PFSK-1 (cell line): Measurements from ENCODE around the gene CFAP410.

Experiments used
- FOXP2 ChIP-seq: optimal IDR thresholded peaks from 2 replicates; pipeline ENCODE3; 2011; ENCODE audit warnings: borderline replicate concordance, control low read depth, inconsistent platforms; ENCODE audit not compliant: insufficient read depth; ENCODE audit errors: extremely low read length, extremely low read depth
- POLR2AphosphoS5 ChIP-seq: IDR thresholded peaks from 2 replicates; pipeline ENCODE4 v1.6.1; 2012; ENCODE audit warnings: low read depth, mild to moderate bottlenecking, control low read depth, low read length, moderate library complexity
- SIN3A ChIP-seq: IDR thresholded peaks from 2 replicates; pipeline ENCODE4 v1.6.1; 2012; ENCODE audit warnings: mild to moderate bottlenecking, low read length, moderate library complexity, borderline replicate concordance; ENCODE audit not compliant: insufficient read depth
- TAF1 ChIP-seq: IDR thresholded peaks from 2 replicates; pipeline ENCODE4 v1.6.1; 2012; ENCODE audit warnings: low read length, control low read depth, borderline replicate concordance; ENCODE audit not compliant: insufficient read depth
- TF ChIP-seq, protein P1 (sequence below), 2 experiments: IDR thresholded peaks; 2 replicates each; pipeline versions ENCODE4 v1.6.1 to v1.8.0; 2011 to 2012; ENCODE audit warnings: low read depth in 2 of 2, low read length in 2 of 2, control low read depth in 1 of 2, inconsistent platforms in 1 of 2, mild to moderate bottlenecking in 1 of 2, moderate library complexity in 1 of 2; ENCODE audit not compliant: insufficient read depth in 1 of 2

Gene CFAP410

DNA sequence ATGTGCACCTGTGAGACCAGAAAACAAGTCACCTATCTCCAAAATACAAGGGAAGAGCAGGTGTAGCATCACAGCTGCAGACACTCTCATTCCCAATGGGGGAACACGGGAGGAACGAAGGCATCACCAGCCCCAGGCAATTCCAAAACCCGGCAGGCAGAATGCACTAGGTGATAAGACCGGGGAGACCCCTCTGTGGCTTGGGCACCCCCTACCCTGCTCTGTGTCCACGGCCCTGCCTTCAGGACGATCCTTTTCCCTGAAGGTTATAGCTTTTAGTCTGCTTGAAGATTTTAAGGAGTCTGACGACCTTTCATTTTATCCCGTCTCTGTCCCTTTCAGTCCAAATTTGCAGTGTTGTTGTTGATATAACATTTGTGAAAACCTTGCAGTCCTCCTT lies 33.4 kb upstream of the CFAP410 start:
- TF ChIP-seq, protein P1, sequence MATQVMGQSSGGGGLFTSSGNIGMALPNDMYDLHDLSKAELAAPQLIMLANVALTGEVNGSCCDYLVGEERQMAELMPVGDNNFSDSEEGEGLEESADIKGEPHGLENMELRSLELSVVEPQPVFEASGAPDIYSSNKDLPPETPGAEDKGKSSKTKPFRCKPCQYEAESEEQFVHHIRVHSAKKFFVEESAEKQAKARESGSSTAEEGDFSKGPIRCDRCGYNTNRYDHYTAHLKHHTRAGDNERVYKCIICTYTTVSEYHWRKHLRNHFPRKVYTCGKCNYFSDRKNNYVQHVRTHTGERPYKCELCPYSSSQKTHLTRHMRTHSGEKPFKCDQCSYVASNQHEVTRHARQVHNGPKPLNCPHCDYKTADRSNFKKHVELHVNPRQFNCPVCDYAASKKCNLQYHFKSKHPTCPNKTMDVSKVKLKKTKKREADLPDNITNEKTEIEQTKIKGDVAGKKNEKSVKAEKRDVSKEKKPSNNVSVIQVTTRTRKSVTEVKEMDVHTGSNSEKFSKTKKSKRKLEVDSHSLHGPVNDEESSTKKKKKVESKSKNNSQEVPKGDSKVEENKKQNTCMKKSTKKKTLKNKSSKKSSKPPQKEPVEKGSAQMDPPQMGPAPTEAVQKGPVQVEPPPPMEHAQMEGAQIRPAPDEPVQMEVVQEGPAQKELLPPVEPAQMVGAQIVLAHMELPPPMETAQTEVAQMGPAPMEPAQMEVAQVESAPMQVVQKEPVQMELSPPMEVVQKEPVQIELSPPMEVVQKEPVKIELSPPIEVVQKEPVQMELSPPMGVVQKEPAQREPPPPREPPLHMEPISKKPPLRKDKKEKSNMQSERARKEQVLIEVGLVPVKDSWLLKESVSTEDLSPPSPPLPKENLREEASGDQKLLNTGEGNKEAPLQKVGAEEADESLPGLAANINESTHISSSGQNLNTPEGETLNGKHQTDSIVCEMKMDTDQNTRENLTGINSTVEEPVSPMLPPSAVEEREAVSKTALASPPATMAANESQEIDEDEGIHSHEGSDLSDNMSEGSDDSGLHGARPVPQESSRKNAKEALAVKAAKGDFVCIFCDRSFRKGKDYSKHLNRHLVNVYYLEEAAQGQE (IDR thresholded peaks at IDR 0.05; ENCODE audit: insufficient read depth in 1 of 2, low read depth in 2 of 2, low read length in 2 of 2) = no peak
- TF ChIP-seq SIN3A (no peak), FOXP2 (no peak), TAF1 (no peak)

DNA sequence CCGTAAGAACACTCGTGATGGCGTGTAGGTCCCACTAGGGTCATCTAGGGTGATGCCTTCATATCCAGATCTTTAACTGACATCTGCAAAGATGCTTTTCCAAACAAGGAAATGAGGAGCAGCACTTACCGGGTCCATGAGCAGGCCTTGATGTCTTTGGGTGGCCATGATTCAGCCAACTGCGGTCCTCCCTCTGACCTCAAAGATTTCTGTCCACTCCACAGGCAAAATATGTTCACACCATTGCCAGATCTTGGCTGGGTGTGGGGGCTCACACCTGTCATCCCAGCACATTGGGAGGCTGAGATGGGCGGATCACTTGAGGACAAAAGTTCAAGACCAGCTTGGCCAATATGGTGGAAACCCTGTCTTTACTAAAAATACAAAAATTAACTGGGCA lies 32.4 kb upstream of the CFAP410 start:
- TF ChIP-seq TAF1 = no peak
- TF ChIP-seq SIN3A = no peak
- TF ChIP-seq, protein P1 (IDR thresholded peaks at IDR 0.05; ENCODE audit: insufficient read depth in 1 of 2, low read depth in 2 of 2, low read length in 2 of 2) = no peak
- TF ChIP-seq FOXP2 = no peak
- TF ChIP-seq POLR2AphosphoS5 = no peak

DNA sequence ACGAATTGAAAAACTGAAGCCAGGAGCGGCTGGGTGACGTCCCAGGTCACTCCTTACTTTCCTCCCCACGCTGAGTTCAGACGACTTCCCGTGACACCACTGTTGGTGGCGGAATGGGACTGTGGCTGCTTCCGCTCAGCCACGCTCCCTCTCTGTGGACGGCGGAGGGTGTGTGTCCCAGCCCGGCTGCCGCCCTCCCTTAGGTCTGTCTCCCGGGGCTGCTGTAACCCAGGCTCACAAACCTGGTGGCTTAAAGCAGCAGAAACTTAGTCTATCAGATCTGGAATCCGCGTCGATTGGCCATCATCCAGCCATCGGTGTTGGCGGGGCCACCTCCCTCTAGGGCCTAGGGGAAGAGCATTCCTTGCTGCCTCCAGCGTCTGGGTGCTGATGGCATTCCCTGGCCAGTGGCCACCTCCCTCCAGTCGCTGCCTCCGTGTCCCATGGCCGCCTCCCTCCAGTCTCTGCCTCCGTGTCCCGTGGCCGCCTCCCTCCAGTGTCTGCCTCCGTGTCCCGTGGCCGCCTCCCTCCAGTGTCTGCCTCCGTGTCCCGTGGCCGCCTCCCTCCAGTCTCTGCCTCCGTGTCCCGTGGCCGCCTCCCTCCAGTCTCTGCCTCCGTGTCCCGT lies 31.7 kb upstream of the CFAP410 start:
- TF ChIP-seq POLR2AphosphoS5 (no peak), FOXP2 (no peak), TAF1 (no peak), SIN3A (no peak)
- TF ChIP-seq, protein P1 (IDR thresholded peaks at IDR 0.05; ENCODE audit: insufficient read depth in 1 of 2, low read depth in 2 of 2, low read length in 2 of 2) = no peak

DNA sequence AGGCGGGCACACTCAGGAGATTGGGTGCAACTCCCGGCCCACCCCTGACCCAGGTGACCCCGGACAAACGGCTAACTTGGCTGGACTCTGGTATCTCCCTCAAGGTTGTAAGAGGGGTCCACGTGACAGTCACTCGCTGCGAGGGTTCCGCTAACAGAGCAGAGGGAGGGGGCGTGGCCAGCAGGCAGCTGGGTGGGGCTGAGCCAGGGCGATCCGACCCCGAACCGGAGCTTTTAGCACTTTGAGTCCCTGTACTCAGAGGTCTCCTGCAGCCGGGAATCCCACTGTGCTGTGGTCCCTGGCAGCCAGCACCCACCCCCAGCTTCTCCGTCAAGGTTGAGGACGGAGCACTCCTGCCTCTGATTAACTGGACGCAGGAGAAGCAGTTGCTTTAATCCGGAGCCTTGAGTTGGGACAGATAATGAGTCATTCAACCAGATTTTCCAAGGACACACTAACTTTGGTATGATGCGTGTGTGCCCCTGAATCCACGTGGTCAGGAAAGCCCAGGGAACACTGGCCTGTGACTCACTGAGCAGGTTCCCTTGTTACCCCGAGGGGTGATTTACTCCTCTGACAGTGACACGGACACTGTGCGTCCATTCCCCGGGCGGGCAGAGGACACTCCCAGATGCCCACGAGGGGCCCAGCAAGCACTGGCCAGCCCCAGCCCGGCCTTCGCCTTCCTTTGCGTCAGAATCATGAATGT lies 31.0 kb upstream of the CFAP410 start:
- TF ChIP-seq TAF1 (no peak), SIN3A (no peak), FOXP2 (no peak), POLR2AphosphoS5 (no peak)
- TF ChIP-seq, protein P1 (IDR thresholded peaks at IDR 0.05; ENCODE audit: insufficient read depth in 1 of 2, low read depth in 2 of 2, low read length in 2 of 2) = no peak
